ACC112 (cell line): ENCODE results near the gene CDC27.
"Not testable (repeated sequence)": the region's sequence is repeated elsewhere in the genome, so short reads cannot be mapped to it uniquely, and the experiment has no call there.

Experiments
- H2AFZ ChIP-seq: fragments of 200-600 bp; sonication (generic); one replicate; pipeline ENCODE4 v1.6.0; 2017; ENCODE audit warnings: antibody characterized with exemption, low read length; ENCODE audit not compliant: unreplicated experiment
- H3K27ac ChIP-seq: fragments of 200-600 bp; sonication (generic); 2 replicates; pipeline ENCODE4 v1.5.1; 2014; ENCODE audit warnings: low read depth, mild to moderate bottlenecking, antibody characterized with exemption, low read length, moderate library complexity
- H3K27me3 ChIP-seq: fragments of 200-600 bp; sonication (generic); 2 replicates; pipeline ENCODE4 v1.6.1; 2014; ENCODE audit warnings: mild to moderate bottlenecking, antibody characterized with exemption, low read length, moderate library complexity, mixed read lengths; ENCODE audit not compliant: insufficient read depth
- H3K36me3 ChIP-seq: fragments of 200-600 bp; sonication (generic); 2 replicates; pipeline ENCODE4 v1.6.1; 2016; ENCODE audit warnings: mild to moderate bottlenecking, antibody characterized with exemption, low read length, moderate library complexity, mixed read lengths; ENCODE audit not compliant: insufficient read depth
- H3K4me1 ChIP-seq: fragments of 200-600 bp; sonication (generic); one replicate; pipeline ENCODE4 v1.6.1; 2016; ENCODE audit warnings: low read length, mixed read lengths; ENCODE audit not compliant: insufficient read depth, unreplicated experiment, control insufficient read depth
- H3K4me3 ChIP-seq: fragments of 200-600 bp; sonication (generic); 2 replicates; pipeline ENCODE4 v1.5.1; 2014; ENCODE audit warnings: mild to moderate bottlenecking, low read depth, low read length
- H3K79me2 ChIP-seq: fragments of 200-600 bp; sonication (generic); one replicate; pipeline ENCODE4 v1.6.0; 2016; ENCODE audit warnings: low read length; ENCODE audit not compliant: control insufficient read depth, unreplicated experiment, insufficient read depth

The CDC27 gene

GRCh38 chr17:47193931-47194511 lies 4.9 kb upstream of the CDC27 start:
- no peaks in the 10 kb centered on the region for H3K4me1 ChIP-seq
- no peak overlapping the region for H2AFZ ChIP-seq
- H3K27ac ChIP-seq: no peak overlapping the region
- peaks cover under 1% of the 10 kb centered on the region for H3K79me2 ChIP-seq
- no peaks in the 10 kb centered on the region for H3K27me3 ChIP-seq
- H3K4me3 ChIP-seq: no peak overlapping the region
- H3K36me3 ChIP-seq: no peaks in the 10 kb centered on the region

GRCh38 chr17:47192554-47192953 lies 3.5 kb upstream of the CDC27 start:
- no peak overlapping the region for H3K4me3 ChIP-seq
- no peaks in the 10 kb centered on the region for H3K4me1 ChIP-seq
- H2AFZ ChIP-seq: no peak overlapping the region
- H3K36me3 ChIP-seq: no peaks in the 10 kb centered on the region
- H3K27me3 ChIP-seq: no peaks in the 10 kb centered on the region
- H3K27ac ChIP-seq: no peak overlapping the region
- peaks cover 15% of the 10 kb centered on the region for H3K79me2 ChIP-seq

- Histone ChIP-seq H2AFZ (no peak overlapping the region), H3K4me3 (no peak overlapping the region), H3K36me3 (no peaks in the 10 kb centered on the region), H3K4me1 (peaks cover 9% of the 10 kb centered on the region), H3K27me3 (no peaks in the 10 kb centered on the region), H3K27ac (no peak overlapping the region), H3K79me2 (peaks cover 33% of the 10 kb centered on the region)
Observed at GRCh38 chr17:47190770-47191169, 1.7 kb upstream of the CDC27 start.

- H3K4me1 ChIP-seq: peaks cover 11% of the 10 kb centered on the region
- H3K27ac ChIP-seq: no peak overlapping the region
- no peaks in the 10 kb centered on the region for H3K36me3 ChIP-seq
- H2AFZ ChIP-seq: no peak overlapping the region
- H3K27me3 ChIP-seq: no peaks in the 10 kb centered on the region
- no peak overlapping the region for H3K4me3 ChIP-seq
- H3K79me2 ChIP-seq: peaks cover 39% of the 10 kb centered on the region
Observed at GRCh38 chr17:47190243-47190642, 1.1 kb upstream of the CDC27 start.

- no peaks in the 10 kb centered on the region for H3K27me3 ChIP-seq
- peak overlapping the region; percentile 66 for H2AFZ ChIP-seq
- no peaks in the 10 kb centered on the region for H3K36me3 ChIP-seq
- H3K4me3 ChIP-seq: peak overlapping the region; percentile 86
- peaks cover 43% of the 10 kb centered on the region for H3K79me2 ChIP-seq
- peak overlapping the region; percentile 28 for H3K27ac ChIP-seq
- peaks cover 11% of the 10 kb centered on the region for H3K4me1 ChIP-seq
Observed at GRCh38 chr17:47189732-47190237, 690 bp upstream of the CDC27 start.

GRCh38 chr17:47188271-47188875 lies 722 bp downstream of the CDC27 start:
- Histone ChIP-seq H2AFZ (peak overlapping the region; percentile 26), H3K4me3 (peak overlapping the region; percentile 86), H3K4me1 (peaks cover 21% of the 10 kb centered on the region), H3K36me3 (no peaks in the 10 kb centered on the region; the same call in 1 of the 2 replicates), H3K27ac (peak overlapping the region; percentile 91), H3K27me3 (no peaks in the 10 kb centered on the region), H3K79me2 (peaks cover 57% of the 10 kb centered on the region)

GRCh38 chr17:47184681-47185080 lies 4.4 kb downstream of the CDC27 start:
- H3K36me3 ChIP-seq: peaks cover 9% of the 10 kb centered on the region; the same call in 1 of the 2 replicates
- H3K27ac ChIP-seq: no peak overlapping the region

GRCh38 chr17:47180988-47181387 lies 8.1 kb downstream of the CDC27 start:
- not testable (repeated sequence) for H2AFZ ChIP-seq, H3K27me3 ChIP-seq, H3K4me3 ChIP-seq, H3K27ac ChIP-seq
- H3K4me1 ChIP-seq: peaks cover 19% of the 10 kb centered on the region
- H3K79me2 ChIP-seq: peaks cover 98% of the 10 kb centered on the region
- peaks cover 28% of the 10 kb centered on the region; the same call in 1 of the 2 replicates for H3K36me3 ChIP-seq

More at GRCh38 chr17:47184681-47185080, 4.4 kb downstream of the CDC27 start:
- Histone ChIP-seq H3K79me2 (peaks cover 92% of the 10 kb centered on the region), H3K27me3 (no peaks in the 10 kb centered on the region), H3K4me1 (peaks cover 26% of the 10 kb centered on the region), H3K4me3 (peak overlapping the region; percentile 39), H2AFZ (no peak overlapping the region)

GRCh38 chr17:47180337-47180736 lies 8.8 kb downstream of the CDC27 start:
- H3K4me1 ChIP-seq: peaks cover 15% of the 10 kb centered on the region
- H2AFZ ChIP-seq: no peak overlapping the region
- H3K27ac ChIP-seq: no peak overlapping the region
- no peaks in the 10 kb centered on the region for H3K27me3 ChIP-seq
- H3K79me2 ChIP-seq: peaks cover 98% of the 10 kb centered on the region
- H3K36me3 ChIP-seq: peaks cover 31% of the 10 kb centered on the region; the same call in 1 of the 2 replicates
- H3K4me3 ChIP-seq: no peak overlapping the region

GRCh38 chr17:47179141-47179540 lies 10.0 kb downstream of the CDC27 start:
- peaks cover 9% of the 10 kb centered on the region for H3K4me1 ChIP-seq
- H3K79me2 ChIP-seq: peaks cover 98% of the 10 kb centered on the region
- no peak overlapping the region for H3K27ac ChIP-seq
- no peak overlapping the region for H3K4me3 ChIP-seq
- peaks cover 33% of the 10 kb centered on the region for H3K36me3 ChIP-seq
- H2AFZ ChIP-seq: no peak overlapping the region
- H3K27me3 ChIP-seq: no peaks in the 10 kb centered on the region

GRCh38 chr17:47177261-47177660 lies 11.8 kb downstream of the CDC27 start:
- H3K79me2 ChIP-seq: peaks cover 93% of the 10 kb centered on the region
- no peaks in the 10 kb centered on the region for H3K27me3 ChIP-seq
- H3K27ac ChIP-seq: no peak overlapping the region
- peaks cover 4% of the 10 kb centered on the region for H3K4me1 ChIP-seq
- H2AFZ ChIP-seq: no peak overlapping the region
- no peak overlapping the region for H3K4me3 ChIP-seq
- H3K36me3 ChIP-seq: peaks cover 35% of the 10 kb centered on the region
